Measurements from ENCODE around the gene LCOR.
"Not testable (repeated sequence)": the region's sequence is repeated elsewhere in the genome, so short reads cannot be mapped to it uniquely, and the experiment has no call there.

Gene LCOR

DNA sequence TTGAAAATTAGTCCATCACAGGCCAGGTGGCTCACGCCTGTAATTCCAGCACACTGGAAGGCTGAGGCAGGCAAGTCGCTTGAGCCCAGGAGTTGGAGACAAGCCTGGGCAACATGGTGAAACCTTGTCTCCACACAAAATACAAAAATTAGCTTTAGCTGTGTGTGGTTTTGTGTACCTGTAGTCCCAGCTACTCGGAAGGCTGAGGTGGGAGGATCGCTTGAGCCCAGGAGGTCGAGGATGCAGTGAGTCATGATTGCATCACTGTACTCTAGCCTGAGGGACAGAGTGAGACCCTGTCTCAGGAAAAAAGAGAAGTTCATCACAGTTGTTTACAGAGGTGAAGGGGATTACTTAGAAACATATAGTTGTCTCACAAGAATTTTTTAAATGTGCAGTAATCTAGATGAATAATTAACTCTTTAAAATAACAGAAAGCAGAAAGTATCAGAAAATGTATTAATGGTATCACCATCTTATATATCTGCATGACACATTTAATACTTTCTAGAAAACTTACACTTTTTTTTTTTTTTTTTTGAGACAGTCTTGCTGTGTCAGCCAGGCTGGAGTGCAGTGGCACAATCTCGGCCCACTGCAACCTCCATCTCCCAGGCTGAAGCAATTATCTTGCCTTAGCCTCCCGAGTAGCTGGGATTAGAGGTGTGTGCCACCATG is 8.9 kb downstream of the LCOR start:
- no peak for DNase-seq (ENCODE audit: low read depth in 2 of 2)

DNA sequence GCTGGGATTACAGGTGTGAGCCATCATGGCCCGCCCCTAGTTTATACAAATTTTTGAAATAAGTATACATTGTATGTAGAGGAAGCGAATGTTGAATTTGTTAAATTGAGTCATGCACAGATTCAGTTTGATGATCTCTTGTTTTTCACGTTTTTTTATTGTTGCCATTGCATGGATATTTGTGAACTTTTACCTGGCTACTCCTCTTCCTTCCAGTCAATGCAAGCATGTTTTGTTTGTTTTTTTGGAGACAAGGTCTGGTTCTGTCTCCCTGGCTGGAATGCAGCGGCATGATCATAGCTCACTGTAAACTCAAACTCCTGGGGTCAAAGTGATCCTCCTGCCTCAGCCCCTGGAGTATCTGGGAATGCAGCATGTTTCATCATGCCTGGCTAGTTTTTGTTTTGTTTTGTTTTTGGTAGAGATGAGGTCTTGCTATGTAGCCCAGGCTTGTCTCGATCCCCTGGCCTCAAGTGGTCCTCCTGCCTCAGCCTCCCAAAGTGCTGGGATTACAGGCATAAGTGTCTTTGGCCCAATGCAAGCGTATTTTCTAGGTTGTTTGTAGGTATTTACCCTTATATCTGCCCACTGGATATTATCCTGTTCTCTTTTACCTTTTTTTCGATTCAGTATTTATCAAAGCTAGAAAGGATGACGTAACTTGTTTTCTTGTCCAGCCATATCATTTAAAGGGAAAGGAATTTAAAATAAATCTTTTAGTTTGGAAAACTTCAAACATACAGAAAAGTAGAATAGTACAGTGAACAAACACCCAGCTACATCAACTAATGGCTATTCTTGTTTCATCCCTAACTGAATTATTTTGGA is 11.0 kb downstream of the LCOR start:
- no peak for DNase-seq (ENCODE audit: low read depth in 2 of 2)

DNA sequence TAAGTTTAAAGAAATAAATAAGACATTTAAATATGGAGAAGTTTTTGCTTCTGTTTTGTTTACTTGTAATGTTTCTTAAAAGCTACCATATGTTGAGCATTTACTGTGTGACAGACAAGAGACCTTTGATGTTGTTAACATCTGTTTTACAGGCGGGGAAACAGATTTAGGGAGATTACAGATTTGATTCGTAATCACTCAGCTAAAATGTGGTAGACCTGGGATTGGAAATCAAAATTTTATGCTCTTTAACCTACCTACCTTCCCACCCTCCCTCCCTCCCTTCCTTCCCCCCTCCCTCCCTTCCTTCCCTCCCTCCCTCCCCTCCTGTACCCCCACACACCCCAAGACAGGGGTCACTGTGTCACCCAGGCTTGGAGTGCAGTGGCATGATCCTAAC is 11.7 kb downstream of the LCOR start:
- DNase-seq (ENCODE audit: low read depth in 2 of 2): no peak

DNA sequence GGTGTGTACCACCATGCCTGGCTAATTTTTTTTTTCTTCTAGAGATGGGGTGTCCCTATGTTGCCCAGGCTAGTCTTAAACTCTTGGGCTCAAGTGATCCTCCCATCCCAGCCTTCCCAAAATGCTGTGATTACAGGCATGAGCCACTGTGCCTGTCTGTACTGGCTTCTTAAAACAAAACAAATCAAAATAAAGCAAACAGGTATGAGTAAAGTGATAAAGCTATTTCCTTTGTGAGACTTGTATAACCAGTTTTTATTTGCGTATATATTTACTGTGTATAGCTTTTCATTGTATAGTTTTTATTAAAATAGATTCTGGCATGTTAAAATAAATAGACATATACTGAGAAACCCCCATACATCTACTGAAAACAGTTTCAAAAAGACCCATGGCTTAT is 14.3 kb downstream of the LCOR start:
- no peak for DNase-seq (ENCODE audit: low read depth in 2 of 2)

DNA sequence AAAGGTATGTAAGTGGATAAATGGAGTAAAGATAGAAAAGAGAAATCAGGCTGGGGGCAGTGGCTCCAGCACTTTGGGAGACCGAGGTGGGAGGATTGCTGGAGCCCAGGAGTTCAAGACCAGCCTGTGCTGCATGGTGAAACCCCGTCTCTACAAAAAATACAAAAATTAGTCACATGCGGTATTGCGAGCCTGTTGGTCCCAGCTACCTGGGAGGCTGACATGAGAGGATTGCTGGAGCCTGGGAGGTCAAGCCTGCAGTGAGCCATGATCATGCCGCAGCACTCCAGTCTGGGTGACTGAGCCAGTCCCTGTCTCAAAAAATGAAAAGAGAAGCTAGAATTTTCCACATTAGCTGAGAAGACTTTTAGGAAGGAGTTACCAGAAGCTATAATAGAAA is 14.8 kb downstream of the LCOR start:
- DNase-seq (ENCODE audit: low read depth in 2 of 2): no peak

DNA sequence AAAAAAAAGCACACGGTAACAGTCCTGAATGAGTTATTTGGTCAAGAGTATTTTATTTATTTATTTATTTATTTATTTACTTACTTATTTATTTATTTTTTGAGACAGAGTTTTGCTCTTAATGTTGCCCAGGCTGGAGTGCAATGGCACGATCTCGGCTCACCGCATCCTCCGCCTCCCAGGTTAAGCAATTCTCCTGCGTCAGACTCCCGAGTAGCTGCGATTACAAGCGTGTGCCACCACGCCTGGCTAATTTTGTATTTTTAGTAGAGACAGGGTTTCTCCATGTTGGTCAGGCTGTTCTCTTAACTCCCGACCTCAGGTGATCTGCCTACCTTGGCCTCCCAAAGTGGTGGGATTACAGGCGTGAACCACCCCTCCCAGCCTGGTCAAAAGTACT is 15.3 kb downstream of the LCOR start:
- DNase-seq (ENCODE audit: low read depth in 2 of 2): not testable (repeated sequence)

DNA sequence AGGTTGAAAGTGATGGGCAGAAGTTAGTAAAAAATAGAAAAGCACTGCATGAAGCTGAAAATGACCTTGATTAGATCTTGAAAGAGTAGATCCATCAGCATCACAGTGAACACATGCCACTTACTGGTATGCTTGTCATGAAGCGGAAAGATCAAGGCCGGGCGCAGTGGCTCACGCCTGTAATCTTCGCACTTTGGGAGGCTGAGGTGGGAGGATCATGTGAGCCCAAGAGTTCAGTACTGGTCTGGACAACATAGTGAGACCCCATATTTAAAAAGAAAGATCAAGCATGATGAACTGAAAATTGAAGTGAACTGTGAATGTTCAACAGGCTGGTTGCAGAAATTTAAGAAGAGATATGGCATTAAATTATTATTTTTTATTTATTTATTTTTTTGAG is 18.0 kb downstream of the LCOR start:
- DNase-seq (ENCODE audit: low read depth in 2 of 2): no peak

DNA sequence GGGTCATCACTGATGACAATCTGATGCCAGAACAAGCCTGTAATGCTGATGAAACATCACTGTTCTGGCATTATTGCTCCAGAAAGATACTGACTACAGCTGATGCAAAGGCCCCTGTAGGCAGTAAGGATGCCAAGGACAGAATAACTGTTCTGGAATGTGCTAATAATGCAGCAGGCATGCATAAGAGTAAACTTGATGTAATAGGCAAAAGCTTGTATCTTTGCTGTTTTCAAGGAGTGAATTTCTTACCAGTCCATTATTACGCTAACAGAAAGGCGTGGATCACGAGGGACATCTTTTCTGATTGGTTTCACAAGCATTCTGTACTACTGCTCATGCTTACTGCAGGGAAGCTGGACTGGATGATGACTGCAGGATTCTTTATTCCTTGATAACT is 18.7 kb downstream of the LCOR start:
- DNase-seq (ENCODE audit: low read depth in 2 of 2): no peak

DNA sequence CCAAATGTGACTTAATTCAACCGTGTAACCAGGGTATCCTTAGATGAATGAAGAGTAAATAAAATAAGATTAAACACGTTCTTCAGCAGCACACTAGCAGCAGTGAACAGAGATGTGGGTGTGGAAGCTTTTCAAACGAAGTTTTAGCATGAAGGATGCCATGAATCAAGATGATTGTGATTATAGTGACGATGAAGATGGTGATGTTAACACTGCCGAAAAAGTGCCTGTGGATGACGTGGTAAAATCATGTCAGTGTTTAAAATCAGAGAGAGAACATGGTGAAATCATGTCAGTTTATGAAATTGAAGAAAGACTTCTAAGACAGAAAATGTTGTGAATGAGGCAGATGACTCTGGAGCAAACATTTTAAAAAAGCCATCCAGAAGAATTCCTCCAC is 19.2 kb downstream of the LCOR start:
- no peak for DNase-seq (ENCODE audit: low read depth in 2 of 2)

DNA sequence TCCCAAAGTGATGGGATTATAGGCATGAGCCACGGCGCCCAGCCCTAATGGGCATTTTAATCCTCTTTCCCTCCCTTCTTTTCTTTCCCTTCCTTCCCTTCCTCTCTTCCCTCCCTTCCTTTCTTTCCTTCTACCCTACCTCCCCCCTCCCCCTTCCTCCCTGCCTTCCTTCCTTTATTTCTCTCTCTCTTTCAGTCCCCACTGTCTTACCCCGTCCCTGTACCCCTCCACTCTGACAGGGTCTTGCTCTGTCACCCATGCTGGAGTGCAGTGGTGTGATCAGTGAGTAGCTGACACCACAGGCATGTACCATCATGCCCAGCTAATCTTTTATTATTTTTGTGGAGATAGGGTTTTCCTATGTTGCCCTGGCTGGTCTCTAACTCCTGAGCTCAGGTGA is 24.2 kb downstream of the LCOR start:
- DNase-seq (ENCODE audit: low read depth in 2 of 2): no peak

DNA sequence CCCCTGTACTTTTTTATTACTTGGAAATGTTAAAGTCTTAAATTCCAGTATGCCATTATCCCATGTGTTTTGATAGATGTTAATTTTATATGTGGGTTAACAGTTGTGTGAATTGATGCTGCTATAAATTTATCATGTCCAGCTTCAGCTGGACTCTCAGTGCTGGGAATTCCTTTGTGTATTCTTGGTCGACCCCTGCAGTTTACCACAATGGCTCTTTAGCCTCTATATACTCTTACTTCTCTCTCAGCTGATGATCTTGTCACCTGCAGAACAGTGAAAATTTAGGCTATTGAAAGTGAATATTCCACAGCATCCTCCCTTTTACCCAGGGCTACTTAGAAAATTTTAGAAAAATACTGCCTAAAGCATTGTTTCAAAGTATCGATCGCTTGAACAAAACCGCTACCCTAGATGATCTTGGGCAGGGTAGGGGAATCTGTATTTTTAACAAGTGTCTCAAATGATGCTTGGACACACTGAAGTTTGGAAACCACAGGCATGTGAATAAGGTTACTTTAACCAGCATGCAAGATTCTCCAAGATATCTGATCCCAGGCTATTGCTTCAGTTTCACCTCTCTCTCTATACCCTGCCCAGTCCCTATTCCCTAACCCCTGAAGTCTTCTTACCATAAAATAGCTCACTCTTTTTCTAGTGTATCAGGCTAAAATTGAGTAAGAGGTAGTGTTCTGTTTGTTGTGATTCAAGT is 25.4 kb downstream of the LCOR start:
- no peak for DNase-seq (ENCODE audit: low read depth in 2 of 2)

DNA sequence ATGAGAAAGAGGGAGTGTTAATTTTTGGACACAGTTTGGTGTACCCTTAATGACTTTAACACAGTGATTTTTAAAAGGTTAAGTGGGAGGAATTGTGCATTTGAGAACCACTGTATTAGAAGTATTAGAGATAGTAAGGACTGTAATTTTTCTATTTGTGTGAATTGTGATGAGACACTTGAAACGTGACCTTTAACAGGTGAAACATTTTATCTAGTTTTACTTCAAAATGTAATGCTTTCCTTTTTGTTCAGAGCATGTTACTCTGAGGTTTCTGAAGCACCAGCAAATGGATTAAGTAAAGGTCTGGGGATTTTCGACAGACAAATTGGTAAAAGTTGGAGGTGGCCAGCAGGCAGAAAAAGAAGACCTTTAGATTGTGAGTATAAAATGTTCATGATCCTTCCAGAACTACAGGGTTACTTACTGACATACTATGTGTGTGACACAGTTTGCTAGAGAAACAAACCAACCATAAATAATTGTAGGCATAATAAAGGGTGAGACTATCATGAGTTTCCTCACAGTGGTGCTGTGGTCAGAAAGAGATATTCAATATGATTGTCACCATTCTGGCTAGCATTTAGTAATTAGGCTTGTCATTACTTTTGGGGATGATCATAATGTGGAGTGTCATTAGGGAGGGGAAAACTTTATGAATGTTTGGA is 26.1 kb downstream of the LCOR start:
- no peak for DNase-seq (ENCODE audit: low read depth in 2 of 2)

DNA sequence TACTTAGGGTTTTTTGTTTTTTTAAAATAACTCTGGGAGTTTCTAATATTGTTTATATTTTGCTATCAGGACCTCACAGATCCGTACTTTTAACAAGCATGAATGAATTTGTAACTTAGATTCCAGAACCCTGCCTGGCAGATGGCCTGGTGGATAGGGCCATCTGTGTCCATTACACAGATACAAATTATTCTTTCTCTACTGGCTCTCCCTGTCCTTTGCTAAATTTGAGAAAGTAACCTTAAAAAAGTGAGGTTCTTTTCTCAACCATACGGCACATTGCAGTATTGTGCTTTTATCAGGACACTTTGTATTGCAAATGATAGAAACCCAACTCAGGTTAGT is 26.6 kb downstream of the LCOR start:
- no peak for DNase-seq (ENCODE audit: low read depth in 2 of 2)

DNA sequence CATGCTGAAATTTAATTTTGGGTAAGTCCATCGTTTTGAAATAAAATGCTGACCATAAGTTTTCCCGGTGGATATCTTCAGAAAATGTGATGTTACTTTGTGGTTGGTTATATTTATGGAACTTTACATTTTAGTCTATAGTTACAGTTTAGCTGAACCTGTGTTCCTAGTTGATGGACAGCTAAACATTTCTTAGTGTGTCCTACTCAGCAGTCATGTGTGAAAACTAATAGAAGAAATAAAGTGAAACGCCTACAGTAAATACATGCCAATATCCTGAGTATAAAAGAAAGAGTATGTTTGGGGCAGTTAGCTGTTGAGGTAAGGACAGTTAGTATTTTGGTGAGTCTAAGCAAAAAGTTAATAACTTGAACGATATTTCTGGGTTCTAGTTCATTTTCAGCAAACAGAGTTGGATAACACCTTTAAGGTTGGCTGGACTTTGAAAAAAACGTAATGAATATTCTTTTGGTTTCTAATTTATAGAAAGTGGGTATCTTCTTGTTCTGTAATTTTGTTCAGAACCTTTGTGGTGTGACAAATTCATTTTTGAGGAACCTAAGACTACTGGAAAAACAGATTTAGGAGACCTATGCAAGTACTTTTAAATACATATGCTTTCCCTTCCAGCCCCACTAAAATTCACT is 28.7 kb downstream of the LCOR start:
- DNase-seq (ENCODE audit: low read depth in 2 of 2): no peak

DNA sequence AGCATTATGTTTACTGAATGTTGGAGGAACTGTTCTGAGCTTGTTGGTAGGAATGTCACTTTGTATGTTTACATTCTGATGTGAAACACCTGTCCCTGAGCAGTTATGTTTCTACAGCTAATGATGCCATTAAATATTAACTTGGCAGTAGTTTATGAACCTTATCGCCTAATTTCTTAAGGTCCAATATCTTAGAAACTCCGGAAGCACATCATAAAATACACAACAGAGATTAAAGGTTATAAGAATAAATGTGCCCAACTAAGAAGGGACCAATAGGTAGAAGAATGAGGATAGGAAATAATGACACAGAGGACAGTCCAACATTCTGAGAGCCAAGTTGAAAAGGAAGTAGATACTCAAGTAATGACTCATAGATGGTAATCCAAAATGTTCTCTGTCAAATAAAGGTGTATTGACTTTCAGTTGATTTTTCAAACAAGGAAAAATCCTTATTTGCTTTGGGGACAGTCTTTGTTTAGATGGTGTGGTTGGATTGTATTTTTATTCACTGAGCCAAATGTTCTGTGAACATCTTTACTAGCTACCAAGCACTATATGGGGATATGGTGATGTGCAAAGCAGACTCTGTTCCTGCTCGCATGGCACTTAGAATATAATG is 31.9 kb downstream of the LCOR start:
- DNase-seq (ENCODE audit: low read depth in 2 of 2): no peak

DNA sequence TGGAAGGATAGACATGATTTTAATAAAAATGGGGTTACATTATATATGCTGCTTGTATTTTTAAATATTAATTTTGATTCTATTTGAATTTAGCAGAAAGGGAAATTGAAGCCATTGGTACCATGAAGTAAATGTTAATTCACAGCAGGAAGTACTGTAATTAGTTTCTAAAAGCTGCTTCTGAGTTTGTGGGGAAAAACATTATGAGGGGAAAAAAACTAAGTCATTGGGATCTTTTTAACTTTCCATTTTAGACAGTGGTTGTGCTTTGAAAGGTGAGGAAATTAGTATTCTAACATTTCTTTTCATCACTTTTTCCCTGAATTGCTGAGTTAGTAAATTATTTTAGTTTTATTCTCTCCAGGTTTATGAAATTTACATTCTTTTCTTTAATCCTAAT is 41.0 kb downstream of the LCOR start:
- no peak for DNase-seq (ENCODE audit: low read depth in 2 of 2)

DNA sequence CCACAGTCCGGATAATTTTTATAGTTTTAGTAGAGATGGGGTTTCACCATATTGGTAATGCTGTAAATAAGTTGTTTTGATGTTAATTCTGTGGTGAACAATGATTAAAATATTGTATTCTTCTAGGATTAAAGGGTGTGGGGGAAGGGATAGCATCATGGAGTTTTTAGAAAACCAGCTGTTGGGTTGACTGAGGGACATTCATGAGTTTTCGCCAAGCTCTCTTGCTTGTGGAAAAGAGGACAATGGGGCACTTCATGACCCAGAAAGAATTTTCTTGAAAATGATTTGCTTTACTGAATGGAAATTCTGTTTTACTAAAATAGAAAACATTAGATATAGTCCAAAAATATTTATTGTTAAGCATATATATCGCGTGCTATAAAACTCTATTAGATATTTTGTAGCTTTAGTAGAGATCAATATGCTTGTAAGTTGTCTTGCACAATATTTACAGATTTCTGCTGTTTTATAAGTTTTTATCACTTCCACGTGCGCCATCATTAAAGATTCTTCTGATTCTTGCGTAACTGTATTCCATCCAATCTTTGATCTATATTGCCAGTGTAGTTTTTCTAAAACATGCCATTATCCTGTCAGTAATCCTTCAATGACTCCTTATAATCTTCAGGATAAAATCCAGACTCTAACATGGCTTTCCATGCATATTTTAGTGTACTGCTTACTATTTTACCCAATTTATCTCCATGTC is 41.8 kb downstream of the LCOR start:
- DNase-seq (ENCODE audit: low read depth in 2 of 2): no peak

DNA sequence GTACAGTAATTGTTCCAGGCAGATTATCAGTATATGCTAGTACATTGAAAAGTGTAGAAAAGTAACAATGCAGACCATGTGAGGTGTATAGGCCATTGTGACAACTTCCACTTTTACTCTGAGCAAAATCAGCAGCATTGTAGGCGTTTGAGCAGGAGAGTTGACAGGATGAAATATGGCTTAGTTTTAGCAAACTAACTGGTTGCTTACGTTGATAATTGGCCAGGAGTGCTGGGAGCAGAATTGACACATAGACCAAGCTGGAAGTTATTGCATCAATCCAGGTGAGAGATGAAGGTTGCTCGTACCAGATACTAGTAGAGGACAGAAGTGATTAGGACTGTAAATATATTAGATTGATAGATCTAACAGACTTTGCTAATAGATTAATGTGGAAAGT is 46.0 kb downstream of the LCOR start:
- DNase-seq (ENCODE audit: low read depth in 2 of 2): no peak

DNA sequence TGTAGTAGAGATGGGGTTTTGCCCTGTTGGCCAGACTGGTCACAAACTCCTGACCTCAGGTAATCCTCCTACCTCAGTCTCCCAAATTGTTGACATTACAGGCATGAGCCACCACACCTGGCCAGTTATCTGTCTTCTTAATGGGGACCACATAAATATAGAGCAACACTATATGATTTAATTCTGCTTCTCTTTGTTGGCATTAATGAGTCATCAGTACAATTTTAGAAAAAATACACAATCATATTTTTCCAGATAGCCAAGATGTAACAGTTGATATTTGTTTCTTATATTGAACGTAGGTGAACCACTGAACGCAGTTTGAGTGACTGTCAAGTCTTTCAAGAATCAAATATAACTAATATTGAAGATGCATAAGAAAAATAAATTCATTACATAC is 48.5 kb downstream of the LCOR start:
- DNase-seq (ENCODE audit: low read depth in 2 of 2): no peak

DNA sequence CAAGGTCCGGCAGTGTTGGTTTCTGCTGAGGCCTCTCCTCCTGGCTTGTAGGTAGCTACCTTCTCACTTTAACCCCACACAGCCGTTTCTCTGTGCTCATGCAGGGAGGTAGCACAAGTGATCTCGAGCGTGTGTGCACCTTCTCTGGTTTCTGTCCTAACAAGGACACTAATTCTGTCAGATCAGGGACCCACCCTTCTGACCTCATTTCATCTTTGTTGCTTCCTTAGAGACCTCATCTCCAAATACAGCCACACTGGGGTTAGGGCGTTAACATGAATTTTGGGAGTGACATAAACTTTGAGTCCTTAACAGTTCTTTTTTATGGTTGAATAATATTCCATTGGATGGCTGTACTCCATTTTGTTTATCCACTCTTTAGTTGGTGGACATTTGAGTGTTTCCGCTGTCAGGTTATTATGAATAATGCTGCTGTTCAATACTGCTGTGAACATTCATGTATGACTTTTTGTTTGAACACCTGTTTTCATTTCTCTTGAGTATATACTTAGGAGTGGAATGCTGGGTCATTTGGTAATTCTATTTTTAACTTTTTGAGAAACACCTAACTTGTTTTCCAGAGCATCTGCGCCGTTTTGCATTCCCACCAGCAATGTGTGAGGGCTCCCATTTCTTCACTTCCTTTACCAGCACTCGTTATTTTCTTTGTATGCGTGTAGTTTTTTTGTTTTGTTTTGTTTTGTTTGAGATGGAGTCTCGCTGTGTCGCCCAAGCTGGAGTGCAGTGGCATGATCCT is 57.5 kb downstream of the LCOR start:
- no peak for DNase-seq (ENCODE audit: low read depth in 2 of 2)
